HG03103 (cell line): ENCODE measurements around the gene PTEN.
"Not testable (repeated sequence)": the region's sequence is repeated elsewhere in the genome, so short reads cannot be mapped to it uniquely, and the experiment has no call there.

Source experiments
- ATAC-seq: cut with Tn5 transposase; IDR thresholded peaks from one replicate; pipeline ENCODE4 v1.9.1; 2021; ENCODE audit warnings: low read depth; ENCODE audit not compliant: unreplicated experiment

PTEN gene

DNA sequence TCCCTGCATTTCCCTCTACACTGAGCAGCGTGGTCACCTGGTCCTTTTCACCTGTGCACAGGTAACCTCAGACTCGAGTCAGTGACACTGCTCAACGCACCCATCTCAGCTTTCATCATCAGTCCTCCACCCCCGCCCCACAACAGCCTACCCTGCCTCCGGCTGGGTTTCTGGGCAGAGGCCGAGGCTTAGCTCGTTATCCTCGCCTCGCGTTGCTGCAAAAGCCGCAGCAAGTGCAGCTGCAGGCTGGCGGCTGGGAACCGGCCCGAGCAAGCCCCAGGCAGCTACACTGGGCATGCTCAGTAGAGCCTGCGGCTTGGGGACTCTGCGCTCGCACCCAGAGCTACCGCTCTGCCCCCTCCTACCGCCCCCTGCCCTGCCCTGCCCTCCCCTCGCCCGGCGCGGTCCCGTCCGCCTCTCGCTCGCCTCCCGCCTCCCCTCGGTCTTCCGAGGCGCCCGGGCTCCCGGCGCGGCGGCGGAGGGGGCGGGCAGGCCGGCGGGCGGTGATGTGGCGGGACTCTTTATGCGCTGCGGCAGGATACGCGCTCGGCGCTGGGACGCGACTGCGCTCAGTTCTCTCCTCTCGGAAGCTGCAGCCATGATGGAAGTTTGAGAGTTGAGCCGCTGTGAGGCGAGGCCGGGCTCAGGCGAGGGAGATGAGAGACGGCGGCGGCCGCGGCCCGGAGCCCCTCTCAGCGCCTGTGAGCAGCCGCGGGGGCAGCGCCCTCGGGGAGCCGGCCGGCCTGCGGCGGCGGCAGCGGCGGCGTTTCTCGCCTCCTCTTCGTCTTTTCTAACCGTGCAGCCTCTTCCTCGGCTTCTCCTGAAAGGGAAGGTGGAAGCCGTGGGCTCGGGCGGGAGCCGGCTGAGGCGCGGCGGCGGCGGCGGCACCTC, at the start of gene PTEN, which contains the start of gene KLLN:
Gene PTEN (plus strand): TSS at position 573 of the 891 bp plus-strand sequence. CDS start 845 bp downstream, outside the sequence.
Gene KLLN (minus strand): TSS at position 481 of the 891 bp plus-strand sequence. CDS start 1,046 bp downstream, outside the sequence.
- no peak for ATAC-seq

- ATAC-seq, result no peak
Measured at GRCh38 chr10:87816163-87816897, 47.1 kb upstream of the PTEN start.

DNA sequence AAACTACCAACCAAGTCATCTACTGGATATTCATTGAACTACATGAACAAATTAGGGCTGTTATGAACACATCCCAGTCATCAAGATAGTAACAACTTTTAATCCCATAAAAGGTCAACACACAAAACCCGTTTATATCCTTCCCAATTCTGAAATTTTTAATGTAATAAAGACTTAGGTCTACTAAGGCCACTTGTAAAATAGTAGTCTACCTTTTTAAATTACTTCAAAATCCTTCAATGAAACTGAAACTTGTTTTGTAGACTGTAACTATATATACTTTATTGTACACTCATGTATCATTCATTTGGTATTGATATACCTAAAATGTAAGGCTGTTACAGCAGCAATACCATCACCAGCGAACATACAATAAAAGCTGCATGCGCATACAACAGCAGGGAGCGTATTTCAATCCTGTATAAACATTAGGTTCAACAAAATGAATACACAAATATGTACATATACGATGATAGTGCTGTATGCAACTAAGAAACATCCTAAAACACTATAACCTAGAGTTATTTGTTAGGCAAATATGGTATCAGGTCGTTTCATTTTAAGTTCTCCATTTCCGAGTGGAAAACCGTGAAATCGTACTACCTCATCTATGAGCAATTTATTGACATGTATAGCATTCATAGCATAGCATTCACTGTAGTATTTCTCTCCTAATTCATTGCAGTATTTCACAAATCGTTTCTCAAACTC, 46.4 kb upstream of the PTEN start:
- peak; percentile 1 for ATAC-seq

GRCh38 chr10:87817609-87818504, 45.6 kb upstream of the PTEN start, which contains the start of gene ATAD1:
Gene ATAD1 (minus strand): TSS chr10:87818226. CDS start chr10:87814599, 3,627 bp downstream.
- peak; percentile 67 for ATAC-seq

DNA sequence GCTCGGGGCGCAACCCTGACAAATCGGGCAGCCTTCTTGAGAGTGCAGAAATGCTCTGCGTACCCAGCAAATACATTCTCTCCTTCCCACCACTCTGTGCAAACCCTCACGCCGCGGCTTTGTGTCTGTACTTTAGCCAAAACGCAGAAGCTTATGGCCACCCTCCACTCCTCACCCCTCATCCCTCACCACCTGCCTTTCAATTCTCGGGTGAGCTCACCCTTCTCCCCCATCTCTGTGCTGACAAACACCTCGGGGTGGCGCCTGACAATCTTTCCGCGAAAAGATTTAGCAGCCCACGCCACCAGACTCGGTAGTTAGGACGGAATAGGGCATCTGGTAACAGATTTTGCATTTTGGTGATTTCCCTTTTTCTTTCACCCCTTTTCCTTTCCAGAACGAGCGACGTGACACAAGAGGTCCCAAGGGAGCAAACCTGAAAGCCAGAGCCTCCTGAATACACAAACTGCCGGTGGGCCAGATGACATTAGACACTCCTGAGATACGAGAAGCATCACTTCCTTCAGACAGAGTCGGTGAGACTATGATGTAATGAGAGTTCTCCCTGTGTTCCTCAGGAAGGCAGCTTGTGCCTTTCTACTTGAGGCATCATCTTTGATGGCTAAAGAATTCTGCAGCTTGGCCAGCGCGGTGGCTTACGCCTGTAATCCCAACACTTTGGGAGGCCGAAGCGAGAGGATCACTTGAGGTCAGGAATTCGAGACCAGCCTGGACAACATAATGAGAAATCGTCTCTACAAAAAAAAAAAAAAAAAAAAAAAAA, 44.7 kb upstream of the PTEN start:
- peak; percentile 36 for ATAC-seq

- no peak for ATAC-seq
Measured at GRCh38 chr10:87819289-87819585, 44.2 kb upstream of the PTEN start.

DNA sequence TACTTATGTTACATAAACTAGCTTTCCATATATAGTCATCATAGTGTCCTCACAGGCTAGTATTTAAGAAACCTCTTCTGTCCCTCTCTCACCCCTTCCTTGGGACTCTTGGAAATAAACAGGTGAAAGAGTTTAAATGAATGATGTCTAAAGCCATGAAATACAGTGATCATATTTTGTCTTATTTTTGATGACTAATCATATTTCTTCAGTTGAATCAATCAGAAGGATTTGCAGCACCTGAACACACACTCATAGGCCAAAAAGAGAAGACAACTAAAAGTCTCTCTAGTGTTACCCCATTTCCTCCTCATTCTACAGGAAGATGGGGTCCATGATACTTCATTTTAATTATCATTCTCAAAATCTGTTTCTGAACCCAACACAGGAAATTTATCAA, 36.8 kb upstream of the PTEN start:
- no peak for ATAC-seq

DNA sequence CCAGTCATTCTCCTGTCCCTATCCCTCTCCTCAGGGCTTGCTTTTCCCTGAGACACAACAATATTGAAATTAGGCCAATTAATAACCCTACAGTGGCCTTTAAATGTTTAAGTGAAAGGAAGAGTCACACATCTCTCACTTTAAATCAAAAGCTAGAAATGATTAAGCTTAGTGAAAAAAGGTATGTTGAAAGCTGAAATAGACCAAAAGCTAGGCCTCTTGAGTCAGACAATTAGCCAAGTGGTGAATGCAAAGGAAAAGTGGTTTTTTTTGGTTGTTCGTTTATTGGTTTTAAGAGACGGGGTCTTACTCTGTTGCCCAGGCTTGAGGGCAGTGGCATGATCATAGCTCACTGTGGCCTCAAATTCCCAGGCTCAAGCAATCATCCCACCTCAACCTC, 35.7 kb upstream of the PTEN start:
- ATAC-seq, result no peak

- not testable (repeated sequence) for ATAC-seq
Measured at GRCh38 chr10:87829051-87829450, 34.4 kb upstream of the PTEN start.

DNA sequence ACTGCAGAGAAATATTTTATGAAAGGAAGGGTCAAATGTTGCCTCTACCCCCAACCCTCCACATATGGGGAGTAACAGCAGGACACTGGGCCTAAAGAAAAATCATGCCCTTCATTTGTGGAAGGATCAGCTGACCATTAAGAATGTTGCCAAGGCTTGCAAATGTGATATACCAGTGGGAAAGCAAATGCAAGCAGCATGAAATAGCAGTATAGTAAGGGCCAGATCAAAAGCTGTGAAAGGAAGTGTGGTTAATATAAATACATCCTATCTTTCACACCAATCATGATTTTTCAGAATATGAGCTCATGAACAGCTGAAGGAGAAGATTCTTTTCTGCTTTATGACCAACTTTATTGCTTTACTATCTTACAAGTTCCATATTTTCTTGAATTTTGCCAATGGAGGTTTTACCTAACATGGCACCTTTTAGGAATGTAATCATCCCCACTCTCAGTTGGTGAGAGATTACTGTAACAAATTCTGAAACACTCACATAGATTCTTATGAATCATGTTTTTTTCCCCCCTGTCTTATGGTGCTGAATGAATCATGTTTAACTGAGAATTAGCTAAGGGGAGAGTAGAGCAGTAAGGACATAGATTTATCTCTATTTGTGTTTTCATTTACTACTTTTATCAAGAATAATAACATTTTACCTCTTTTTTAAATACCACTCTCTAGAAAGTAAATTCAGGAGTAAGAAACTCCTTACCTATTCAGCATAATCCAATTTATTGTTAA, 33.3 kb upstream of the PTEN start:
- no peak for ATAC-seq

GRCh38 chr10:87836098-87836497, 27.3 kb upstream of the PTEN start:
- ATAC-seq, result no peak

DNA sequence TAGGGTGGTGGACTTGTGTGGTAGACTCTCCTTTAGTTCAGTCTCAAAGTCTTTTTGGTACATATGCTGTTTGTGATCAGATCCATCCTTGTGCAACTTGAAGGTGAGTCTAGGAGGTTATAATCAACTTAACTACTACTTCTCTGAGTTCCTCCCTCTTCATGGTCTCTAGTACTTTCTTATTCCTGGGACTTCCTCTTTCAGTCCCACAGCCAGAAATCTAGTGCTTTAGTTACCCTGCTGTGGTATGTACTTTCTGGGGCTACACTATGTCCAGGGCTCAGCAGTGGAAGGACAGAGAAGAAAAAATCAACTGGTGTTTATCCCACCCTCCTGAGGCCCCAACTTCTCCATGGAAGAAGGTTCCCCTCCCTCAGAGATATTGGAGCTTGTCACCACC, 26.0 kb upstream of the PTEN start:
- ATAC-seq, result no peak

GRCh38 chr10:87838650-87839049, 24.8 kb upstream of the PTEN start:
- no peak for ATAC-seq

DNA sequence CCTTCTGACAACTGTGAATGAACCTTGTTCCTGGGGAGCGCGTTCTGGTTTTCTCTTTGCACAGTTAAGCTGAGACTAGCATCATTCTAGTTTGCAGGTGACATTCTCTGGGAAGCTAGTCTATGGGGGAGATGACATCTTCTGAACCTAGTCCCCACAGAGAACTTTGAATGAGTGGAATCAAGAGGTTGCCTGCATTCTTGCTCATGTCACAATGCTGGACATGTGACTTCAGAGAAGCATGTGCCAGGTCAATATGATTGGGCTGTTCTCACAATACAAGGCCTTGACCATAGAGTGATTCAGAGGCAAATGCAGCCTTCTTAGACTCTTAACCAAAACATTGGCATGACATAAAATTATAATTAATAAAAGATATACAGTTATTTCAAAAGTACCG, 22.2 kb upstream of the PTEN start:
- no peak for ATAC-seq

DNA sequence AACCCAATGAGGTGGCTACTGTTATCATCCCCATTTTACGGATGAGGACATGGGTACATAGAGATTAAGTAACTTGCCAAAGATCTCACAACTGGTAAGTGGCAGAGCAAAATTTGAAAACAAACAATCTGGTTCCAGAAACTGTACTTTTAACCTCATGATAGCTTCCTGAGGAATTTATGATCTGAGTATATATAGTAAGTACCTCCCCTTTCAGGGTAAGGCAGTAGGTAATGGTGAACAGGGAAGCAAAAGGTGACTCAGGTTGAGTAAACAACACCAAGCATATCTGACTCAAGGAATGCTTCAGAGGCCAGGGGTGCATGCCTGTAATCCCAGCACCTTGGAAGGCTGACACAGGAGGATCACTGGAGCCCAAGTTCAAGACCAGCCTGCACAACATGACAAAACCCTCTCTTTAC, 21.2 kb upstream of the PTEN start:
- no peak for ATAC-seq

- ATAC-seq, result no peak
Measured at GRCh38 chr10:87842776-87843497, 20.5 kb upstream of the PTEN start.

DNA sequence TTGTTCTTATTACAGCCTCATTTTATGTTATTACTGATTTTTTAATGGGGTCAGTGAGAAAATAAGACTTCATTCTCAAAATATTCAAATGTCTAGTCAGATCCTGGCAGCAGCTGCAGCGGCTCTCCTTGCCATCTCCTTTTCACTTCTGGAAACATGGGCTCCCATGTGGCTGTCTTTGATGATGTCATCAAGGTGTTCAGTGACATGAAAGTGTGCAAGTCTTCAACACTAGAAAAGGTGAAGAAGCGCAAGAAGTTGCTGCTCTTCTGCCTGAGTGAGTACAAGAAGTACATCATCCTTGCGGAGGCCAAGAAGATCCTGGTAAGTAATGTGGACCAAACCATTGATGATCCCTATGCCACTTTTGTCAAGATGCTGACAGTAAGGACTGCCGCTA, 19.7 kb upstream of the PTEN start:
- ATAC-seq, result no peak
